ENCODE measurements around the gene KIFC3.
A peak's percentile ranks its signal among the peaks of the same experiment; 100 is the strongest.
"Not testable (repeated sequence)": the region's sequence is repeated elsewhere in the genome, so short reads cannot be mapped to it uniquely, and the experiment has no call there.

Gene KIFC3

DNA sequence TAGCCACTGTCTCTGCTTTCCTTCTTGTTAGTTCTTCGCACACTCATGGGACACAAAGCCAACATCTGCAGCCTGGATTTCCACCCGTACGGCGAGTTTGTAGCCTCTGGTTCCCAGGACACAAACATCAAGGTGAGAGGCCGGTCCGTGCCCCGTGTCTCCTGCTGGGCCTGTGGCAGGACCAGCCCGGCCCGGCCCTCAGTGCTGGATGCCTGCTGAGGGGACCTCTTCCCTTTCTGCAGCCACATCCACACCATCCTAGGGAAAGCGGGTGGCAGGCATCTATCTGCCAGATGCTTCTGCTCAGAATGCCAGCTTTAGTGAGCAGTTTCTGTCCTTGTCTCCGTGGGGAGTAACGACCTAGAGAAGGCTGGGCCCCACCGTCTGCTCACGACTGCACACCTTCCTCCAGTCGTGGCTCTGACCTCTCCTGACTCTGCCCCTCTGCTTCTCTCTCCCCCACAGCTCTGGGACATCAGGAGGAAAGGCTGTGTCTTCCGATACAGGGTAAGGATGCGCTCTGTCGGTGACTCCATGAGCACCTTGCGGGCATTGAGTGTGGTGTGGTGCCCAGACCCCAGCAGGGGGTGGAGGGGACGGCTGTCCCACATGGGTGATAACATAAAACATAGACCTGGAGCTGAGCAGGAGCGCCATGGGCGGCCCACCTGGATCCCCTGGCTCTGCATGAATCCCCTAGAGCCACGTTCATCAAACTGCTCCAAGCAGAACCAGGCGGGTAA is 51.3 kb downstream of the KIFC3 start:
- no peak for DNase-seq

DNA sequence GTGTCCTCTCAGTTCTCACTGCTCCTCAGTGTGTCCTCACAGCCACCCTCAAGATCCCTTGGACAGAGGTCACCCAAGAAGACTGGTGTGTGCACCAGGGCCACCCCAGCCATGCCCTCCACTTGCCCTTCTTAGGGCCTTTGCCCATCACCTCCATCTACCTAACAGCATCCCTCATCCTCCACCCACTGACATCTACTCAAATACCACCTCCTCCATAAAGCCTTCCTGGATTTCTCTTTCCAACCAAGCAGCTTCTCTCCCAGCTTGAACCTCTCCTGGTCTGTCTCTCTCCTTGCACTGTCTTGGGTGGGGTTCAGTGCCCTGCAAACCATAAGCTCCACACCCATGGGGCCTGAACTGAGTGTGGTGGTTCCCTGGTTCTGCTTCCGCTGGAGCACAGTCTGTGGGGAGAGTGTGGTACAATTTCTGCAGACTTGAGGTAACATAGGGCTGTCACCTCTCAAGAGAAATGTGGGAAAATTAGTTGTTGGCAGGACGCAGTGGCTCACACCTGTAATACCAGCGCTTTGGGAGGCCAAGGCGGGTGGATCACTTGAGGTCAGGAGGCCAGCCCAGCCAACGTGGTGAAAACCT is 52.3 kb downstream of the KIFC3 start:
- DNase-seq: no peak

DNA sequence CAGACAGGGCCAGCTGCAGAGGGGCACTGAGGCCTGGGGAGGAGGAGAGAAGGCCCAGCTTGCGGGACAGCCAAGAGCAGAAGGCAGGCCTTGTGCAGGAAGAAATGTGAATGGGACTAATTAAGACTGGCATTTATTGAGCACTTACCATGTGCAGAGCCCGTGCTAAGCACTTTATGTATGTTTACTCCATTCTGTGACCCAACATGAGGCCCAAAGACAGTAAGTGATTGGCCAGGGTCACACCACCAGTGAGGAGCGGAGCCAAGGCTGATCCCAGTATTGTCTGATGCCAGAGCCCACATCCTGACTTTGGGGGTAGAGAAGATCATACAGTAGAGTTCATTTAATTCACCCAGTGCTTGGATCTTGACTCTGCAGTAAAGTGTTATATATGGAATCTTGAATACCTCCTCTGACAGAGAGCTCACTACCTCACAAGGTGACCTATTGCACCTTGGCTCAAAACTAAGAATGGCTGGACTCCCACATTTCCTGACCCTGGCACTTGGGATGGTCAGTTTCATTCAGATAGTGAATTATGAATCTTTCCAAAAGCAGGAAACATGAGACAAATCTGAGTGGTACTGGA is 53.1 kb downstream of the KIFC3 start:
- no peak for DNase-seq

DNA sequence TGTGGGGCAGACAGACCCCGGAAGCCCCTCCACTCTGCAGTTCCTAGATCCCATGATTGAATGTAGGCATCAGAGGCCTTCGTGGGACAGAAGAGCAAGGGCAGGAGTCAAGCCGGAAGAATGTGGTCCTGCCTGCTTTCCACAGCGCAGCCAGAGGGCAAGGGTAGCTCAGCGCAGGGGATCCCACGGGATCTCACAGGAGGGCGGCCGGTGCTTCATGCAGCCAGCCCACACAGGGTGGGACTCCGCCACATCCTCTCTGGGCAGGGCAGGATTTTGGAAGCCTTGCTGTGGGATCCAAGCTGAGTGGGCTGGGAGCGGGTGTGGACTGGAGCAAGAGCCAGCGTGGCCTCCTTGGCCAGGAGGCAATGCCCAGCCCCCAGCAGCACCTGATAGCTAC is 53.7 kb downstream of the KIFC3 start:
- DNase-seq: no peak

DNA sequence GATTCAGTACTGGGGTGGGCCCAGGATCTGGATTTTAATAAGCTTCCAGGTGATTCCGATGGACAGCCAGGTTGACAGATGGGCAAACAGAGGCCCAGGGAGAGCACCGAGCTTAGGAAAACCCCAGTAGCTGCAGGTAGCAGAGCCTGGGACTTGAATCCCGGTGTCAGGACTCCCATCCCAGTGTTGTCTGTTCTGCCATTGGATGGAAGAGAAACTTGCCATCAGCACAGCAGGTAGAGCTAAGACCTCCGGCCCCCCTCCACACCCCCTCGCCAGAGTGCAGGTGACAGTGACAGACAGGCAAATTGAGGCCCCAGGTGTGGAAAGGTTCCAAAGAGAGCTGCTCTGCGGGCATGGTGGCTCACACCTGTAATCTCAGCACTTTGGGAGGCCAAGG is 54.3 kb downstream of the KIFC3 start:
- DNase-seq: no peak

DNA sequence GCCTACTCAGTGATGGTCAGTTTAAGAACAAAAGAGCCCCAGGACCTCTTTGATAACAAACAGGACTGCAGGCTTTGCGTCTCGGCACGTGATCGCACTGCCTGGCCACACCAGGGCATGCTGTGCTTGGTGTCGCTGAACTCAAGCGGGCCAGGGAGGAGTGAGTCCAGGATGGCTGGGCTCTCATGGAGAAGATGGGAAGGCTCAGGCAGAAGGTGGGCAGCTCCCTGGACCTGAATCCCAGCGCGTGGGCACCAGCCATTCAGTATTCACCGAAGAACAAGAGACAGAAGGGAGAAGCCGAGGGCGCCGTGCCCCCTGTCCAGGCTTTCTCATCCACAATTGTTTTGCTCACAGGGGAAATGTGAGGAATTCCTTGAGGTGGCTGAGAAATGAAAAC is 54.8 kb downstream of the KIFC3 start:
- no peak for DNase-seq

DNA sequence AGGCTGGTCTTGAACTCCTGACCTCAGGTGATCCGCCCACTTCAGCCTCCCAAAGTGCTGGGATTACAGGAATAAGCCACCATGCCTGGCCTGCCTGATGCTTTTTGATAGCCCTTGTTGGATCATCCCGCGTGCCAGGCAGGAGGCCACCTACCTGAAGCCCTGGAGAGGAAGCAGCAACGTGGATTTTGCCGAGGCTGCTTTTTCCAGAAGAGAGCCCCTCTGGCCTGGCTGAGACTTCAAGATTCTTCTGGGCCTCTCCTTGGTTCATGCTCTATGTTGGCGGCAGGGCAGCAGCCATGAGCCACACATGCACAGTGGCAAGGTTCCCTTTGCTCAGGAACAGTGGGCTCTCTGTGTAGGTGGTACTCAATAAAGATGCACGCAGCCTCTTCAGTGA is 55.2 kb downstream of the KIFC3 start:
- DNase-seq: no peak

DNA sequence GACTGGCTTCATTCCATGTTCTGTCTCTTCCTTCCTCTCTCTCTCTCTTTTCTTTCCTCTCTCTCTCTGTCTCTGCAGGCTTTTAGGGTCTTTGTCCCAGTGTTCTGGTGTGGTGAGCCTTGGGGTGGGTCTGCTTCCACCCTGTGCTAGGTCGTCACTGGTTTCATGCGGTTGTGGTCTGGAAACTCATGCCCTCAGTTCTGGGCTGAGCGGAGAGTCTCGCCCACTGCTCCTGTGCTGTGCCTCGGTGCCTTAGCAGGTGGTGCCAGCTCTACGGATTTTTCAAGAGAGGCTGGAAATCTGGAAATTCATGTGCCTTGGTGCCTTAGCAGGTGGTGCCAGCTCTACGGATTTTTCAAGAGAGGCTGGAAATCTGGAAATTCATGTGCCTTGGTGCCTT is 56.0 kb downstream of the KIFC3 start:
- DNase-seq: not testable (repeated sequence)

DNA sequence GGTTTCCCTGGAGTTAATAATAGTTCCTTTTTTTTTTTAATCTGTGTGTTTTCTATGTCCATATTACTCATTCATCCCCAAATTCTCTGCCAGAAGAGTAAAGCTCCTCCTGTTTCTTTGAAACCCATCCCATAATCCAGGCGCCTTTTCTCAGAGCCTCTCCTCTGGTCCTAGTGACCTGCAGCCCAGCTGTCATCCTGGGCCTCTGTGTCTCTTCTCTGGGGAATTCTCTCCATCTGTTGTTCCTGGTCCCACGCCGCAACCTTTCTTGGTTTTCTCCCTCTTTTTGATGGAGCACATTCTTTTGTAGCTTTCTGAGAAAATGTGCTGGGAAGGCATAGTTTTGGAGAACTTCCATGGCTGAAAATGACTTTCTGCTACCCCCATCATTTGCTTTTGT is 56.5 kb downstream of the KIFC3 start:
- DNase-seq: no peak

DNA sequence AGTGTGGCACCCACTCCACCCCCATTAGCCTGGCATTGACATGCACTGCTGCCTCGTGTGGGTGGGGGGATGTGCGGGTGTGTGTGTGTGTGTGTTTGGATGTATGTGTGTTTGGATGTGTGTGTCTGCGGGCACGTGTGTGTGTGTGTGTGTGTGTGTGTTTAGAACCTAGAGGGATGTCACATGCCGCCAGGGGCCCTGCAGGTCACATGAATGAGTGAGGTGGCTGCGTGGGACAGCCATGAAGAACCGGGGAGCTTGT is 57.7 kb downstream of the KIFC3 start:
- no peak for DNase-seq

DNA sequence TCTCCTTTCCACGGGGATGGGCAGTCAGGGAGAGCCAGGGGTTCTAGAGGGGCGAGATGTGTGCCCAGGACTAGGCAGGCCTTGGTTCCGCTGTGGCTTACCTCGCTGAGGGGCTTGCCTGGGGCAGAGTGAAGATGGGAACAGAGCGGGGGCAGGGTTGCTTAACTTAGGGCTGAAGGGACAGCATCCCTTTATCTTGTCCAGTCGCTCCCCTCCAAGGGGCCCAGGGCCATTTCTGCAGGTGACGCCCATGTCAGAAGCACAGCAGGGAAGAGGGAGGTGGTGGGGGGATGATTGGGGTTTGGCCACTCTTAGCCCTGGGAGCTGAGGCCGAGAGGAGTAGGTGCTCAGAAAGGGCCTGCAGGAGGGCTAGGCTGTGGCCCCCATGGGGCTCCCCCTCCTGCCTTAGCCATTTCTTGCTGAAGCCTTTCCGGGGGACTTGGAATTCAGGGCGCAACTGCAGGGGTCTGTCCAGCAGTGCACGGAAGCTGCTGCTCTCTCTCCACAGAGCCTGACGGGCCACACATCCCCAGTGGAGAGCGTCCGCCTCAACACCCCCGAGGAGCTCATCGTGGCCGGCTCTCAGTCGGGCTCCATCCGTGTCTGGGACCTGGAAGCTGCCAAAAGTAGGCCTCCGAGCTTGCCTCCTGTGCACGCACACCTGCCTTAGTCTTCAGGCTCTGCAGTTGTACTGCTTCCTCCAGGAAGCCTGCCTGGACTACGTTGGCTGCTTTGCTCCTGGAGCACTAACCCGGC is 58.2 kb downstream of the KIFC3 start:
- no peak for DNase-seq

DNA sequence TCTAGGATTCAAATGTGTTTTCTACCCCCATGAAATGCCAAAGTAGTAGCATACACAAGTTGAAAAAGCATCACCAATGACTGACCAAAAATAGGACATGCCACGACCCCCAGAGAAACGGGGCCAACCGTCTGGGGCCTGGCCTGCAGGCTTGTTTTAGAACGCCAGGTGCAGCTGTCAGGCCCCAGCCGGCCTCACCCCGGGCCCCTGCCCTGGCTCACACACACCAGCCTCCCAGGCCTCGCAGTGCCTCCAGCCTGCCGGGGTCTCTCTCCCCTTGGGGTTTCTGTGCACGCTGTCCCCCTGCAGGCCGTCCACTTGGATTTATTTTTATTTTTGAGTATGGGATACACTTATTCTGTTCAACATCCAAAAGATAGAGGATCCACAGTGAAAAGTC is 58.8 kb downstream of the KIFC3 start:
- no peak for DNase-seq

DNA sequence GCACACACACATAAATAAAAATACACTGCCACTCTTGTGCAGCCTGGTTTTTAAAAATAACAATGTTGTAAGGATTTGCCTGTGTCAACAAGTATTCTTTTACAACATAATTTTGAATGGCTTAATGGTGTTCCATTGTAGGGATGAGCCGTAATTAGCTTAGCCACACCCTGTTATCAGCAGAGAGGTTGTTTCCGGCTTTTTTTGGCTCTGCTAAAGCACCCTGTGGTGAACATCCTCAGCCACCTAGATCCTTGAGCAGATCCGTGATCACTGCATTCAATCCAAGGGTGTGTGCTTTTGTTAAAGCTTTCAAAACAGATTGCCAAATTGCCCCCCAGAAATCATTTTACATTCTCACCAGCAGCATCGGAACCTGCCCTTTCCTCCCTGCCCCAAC is 59.7 kb downstream of the KIFC3 start:
- no peak for DNase-seq

DNA sequence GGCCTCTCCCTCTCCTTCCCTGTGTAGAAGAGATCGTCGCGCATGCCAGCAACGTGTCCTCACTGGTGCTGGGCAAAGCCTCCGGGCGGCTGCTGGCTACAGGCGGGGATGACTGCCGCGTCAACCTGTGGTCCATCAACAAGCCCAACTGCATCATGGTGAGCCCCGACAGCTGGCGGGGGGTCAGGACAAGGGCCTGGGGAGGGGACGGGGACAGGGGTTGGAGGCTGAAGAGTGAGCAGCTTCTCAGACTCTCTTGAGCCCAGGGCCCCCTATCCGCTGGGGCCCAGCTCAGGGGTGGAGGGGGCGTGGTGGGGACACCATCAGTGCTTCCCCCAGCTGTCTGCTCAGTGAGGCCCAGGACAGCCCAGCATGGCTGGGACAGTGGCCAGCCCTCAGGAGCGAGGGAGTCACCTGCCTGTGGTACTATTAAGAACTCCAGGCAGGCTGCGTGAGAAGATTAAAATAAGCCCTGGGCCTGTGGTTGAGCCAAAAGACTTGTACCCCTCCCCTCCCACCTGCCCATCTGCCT is 60.6 kb downstream of the KIFC3 start:
- no peak for DNase-seq

DNA sequence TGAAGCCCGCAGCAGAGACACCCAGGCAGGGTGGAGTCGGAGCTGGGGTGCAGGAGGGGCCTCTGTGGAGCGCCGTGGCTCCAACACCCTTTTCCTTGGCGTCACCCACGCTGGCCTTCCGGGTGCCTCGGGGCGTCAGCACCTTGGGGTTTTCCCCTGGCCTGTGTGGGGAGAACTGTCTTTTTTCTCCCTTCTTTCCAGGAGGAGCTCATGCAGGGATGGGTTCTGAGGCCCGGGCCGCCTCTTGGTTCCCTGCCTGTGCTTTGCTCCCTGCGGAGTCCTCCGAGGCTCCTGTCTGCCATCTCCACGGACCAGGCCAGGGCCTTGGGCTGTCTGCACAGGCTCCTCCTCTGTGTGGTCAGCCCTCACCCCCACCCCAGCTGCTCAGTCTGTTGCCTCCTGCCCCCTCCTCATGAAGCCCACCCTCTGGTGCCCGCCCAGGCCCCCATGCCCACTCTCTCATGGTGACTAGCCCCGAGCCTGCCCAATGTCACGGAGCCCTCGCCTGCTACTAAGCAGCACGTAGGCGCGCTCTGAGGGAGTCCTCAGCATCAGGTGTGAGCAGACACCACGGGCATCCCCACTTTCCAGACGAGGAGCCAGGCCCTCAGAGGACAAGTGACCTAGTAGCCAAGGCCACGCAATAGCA is 61.7 kb downstream of the KIFC3 start:
- DNase-seq: no peak

DNA sequence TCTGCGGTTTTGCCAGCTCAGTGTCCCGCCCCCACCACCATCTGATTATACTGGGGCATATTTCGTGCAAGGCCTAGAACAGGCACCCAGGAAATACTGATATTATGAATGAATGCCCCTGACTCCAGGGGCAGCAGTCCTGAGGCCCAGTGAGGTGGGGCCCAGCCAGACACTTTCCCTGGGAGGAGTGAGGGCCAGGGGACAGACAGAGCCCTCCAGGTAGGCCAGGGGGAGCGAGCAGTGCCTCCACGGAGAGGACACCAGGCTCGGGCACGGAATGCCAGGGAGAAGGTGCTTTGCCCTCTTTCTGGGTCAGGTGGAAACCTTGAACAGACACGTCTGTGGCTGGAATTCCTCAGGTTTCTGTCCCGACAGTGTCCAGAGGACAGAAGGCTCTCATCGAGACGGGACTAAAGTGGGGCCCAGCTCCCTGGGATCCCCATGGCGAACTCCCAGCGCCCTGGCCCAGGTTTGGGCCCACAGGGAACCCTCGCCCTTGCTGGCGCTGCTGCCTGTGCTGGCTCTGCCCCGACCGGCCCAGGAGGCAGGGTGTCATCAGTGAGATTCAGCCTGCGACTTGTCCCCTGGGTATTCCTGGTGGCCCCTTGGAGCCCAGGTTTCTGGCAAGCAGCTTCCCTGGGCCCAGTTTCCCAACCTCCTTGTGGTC is 62.4 kb downstream of the KIFC3 start:
- DNase-seq: no peak

DNA sequence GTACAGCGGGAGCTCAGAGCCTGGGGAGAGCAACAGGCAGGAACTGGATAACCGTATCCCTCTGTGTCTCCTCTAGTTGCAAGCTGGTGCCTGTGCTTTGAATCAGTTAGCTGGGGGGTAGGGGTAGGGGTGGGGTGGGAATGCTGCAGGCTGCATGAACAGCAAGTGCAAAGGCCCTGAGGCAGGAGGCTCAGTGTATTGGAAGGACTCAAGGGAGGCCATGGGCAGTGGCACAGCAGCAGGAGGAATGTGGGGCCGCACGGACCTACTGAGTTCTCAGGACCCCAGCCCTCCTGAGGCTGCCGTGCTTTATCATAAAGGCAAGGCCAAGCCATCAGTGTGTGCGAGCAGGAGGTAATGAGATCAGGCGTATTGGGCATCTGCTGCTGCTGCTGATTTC is 63.4 kb downstream of the KIFC3 start:
- no peak for DNase-seq

DNA sequence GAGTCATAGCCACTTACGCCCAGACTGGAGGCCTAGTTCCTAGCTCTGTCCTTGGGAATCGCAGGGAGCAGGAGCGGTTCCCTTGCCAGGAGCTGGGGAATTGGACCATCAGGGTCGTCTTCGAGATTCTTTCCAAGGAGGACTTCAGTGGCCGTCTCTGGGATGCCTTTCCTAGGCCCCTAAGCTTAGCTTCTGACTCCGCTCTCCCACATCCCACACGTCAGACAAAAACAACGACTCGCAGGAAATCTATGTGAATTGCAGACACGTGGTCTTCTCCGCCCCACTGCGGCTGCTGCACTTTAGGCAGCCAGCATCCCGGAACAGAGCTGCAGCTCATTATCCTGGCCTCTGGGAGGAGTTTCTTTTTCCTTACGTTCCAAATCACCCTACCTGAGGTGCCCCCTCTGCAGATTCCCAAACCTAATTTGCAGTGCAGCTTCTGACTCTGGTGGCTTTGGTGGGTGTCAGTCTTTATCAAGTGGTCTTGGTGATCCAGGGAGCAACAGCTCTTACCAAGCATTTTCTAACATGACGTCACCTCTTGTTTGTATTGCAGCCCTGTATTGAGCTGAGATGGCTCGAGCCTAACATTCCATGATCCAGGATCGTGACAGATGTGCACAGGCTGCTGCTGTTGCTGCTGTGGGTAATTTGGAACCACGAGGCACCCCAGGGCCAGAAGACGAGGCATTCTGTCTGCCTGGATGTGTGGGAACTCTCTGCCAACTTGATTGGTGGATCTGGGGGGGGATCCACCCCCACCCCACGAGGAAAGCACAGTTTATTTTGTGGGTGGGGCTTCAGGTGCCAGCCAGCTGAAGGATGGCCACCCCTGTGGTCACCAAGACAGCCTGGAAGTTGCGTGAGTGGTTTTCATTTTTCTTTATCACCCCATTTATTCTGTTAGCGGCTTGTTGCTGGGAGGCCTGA is 65.6 kb downstream of the KIFC3 start:
- peak; percentile 88 for DNase-seq

DNA sequence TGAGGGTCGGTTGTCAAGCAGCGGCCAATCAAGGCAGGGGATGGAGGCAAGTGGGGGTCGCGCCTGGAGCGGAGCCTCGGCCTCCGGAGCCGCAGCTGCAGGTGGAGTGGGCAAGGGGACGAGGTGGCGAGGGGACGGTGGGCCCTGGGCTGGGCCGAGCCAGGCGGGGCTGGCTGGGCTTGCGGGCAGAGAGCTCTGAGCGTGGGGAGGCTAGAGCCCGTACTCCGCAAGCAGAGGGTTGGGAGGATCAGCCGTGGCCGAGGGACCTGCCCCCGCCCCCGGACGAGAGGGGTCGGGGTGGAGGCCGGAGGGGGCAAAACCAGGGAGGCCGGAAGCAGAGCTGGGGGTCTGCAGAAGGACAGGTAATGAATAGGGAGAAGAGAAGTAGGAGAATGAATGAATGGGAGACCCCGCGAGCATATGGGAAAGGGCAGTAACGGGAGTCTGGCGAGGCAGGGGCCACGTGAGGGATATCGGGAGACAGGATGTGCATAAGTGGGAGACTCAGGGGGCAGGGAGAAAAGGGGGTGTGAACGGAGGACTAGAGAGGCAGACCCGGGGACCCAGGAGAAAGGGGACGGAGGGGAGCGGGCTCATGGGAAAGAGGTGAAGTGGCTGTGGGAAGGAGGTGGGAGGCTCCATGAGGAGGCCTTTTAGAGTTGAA is 66.4 kb downstream of the KIFC3 start, which contains the start of gene KATNB1:
KATNB1 (plus strand) TSS at position 16 of the 664 bp plus-strand sequence. CDS start 1,474 bp downstream, outside the sequence.
- DNase-seq: peak; percentile 38

DNA sequence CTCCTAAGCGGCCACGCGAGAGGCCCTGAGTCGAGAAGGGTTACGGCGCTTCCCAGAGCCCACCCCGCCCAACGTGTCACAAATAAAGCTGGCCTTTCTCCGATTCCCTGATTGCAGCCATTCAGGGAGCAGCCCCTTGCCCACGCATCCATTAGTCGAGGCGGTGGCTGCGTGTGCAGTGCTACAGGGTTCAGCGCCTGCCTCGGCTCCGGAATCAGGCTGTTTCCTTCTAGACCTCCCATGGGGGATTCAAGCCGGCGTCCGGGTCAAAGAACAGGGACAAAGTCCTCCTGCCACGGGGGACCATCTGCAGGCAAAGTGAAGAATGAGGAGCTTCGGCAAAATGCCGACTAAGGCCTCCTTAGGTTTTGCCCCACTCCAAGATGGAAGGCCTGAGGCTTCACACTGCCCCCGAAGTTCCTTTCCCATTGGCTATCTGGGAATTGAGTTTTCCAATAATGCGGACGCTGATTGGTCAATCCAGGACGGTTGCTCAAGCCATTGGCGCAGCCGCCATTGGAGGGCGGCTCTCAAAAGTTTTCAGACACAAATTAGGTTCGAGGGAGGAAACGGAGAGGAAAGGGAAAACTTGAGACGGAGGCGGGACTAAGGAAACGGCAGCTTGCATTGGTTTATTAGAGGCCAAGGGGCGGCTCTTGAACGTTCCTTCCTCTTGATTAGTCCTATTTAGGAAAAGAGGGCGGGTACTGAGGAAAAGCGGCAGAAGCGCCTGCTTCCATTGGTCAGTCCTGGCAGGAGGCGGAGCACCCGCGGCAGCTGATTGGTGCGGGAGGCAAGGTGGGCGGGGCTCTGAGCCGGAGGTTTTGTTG is 67.2 kb downstream of the KIFC3 start:
- DNase-seq: peak; percentile 99
